SU-DHL-6 (cell line): ENCODE data around the gene NDUFA12.

Experiments
- H2AFZ ChIP-seq: fragments of 200-600 bp; sonication (generic); 2 replicates; pipeline ENCODE4 v1.6.1; 2014; ENCODE audit warnings: low read depth, mild to moderate bottlenecking, moderate library complexity, mixed read lengths, antibody characterized with exemption, low read length; ENCODE audit not compliant: severe bottlenecking
- H3F3A ChIP-seq: fragments of 200-600 bp; shearing (Covaris generic); 2 replicates; pipeline ENCODE4 v1.6.0; 2016; ENCODE audit warnings: antibody characterized with exemption, mild to moderate bottlenecking; ENCODE audit not compliant: insufficient read depth
- H3K27ac ChIP-seq: fragments of 200-600 bp; sonication (generic); 2 replicates; pipeline ENCODE4 v1.5.1; 2016; ENCODE audit warnings: low read depth, mild to moderate bottlenecking, low read length, moderate library complexity, mixed read lengths
- H3K27me3 ChIP-seq: fragments of 200-600 bp; sonication (generic), shearing (Covaris generic); 2 replicates; pipeline ENCODE4 v1.6.0; 2014; ENCODE audit warnings: mild to moderate bottlenecking, low read length
- H3K36me3 ChIP-seq: fragments of 200-600 bp; sonication (generic); 2 replicates; pipeline ENCODE4 v1.6.1; 2014; ENCODE audit warnings: mild to moderate bottlenecking, low read length, mixed read lengths
- H3K4me2 ChIP-seq: fragments of 300-600, 200-600 bp; shearing (Covaris generic), sonication (generic); 2 replicates; pipeline ENCODE4 v1.6.0; 2014; ENCODE audit warnings: low read length, low read depth, mild to moderate bottlenecking; ENCODE audit not compliant: poor library complexity, severe bottlenecking
- H3K4me3 ChIP-seq: fragments of 200-600 bp; sonication (generic); 2 replicates; pipeline ENCODE4 v1.5.1; 2014; ENCODE audit warnings: antibody characterized with exemption, low read length, mild to moderate bottlenecking, mixed read lengths; ENCODE audit not compliant: insufficient read depth, poor library complexity, severe bottlenecking
- H3K79me2 ChIP-seq: fragments of 200-600 bp; sonication (generic); 2 replicates; pipeline ENCODE4 v1.6.1; 2014; ENCODE audit warnings: mild to moderate bottlenecking, low read length, moderate library complexity; ENCODE audit not compliant: insufficient read depth
- H3K9ac ChIP-seq: fragments of 200-600 bp; sonication (generic); 2 replicates; pipeline ENCODE4 v1.7.0; 2014; ENCODE audit warnings: mild to moderate bottlenecking, low read length
- H3K9me2 ChIP-seq: fragments of 200-600 bp; sonication (generic); replicated peaks from 2 replicates; pipeline ENCODE4 v1.6.1; 2014; ENCODE audit warnings: low read length; ENCODE audit not compliant: insufficient read depth
- H3K9me3 ChIP-seq: fragments of 200-600 bp; sonication (generic); 2 replicates; pipeline ENCODE4 v1.6.1; 2014; ENCODE audit warnings: low read length, mixed read lengths; ENCODE audit not compliant: insufficient read depth
- H4K20me1 ChIP-seq: fragments of 200-600 bp; sonication (generic); 2 replicates; pipeline ENCODE4 v1.6.1; 2014; ENCODE audit warnings: low read depth, mild to moderate bottlenecking, antibody characterized with exemption, low read length, moderate library complexity, mixed read lengths
- EZH2phosphoT487 ChIP-seq: fragments of 200-600 bp; sonication (generic), shearing (Covaris generic); conservative IDR thresholded peaks from 2 replicates; pipeline ENCODE4 v1.6.1; 2018; ENCODE audit warnings: mild to moderate bottlenecking, antibody characterized with exemption, low read length, moderate library complexity, mixed read lengths
- TF ChIP-seq, protein P1 (sequence below): fragments of 200-600 bp; sonication (generic); IDR thresholded peaks from one replicate; pipeline ENCODE4 v1.5.1; 2017; ENCODE audit warnings: antibody characterized with exemption, mild to moderate bottlenecking, low read length, moderate library complexity; ENCODE audit not compliant: insufficient read depth, poor library complexity, severe bottlenecking

The NDUFA12 gene

DNA sequence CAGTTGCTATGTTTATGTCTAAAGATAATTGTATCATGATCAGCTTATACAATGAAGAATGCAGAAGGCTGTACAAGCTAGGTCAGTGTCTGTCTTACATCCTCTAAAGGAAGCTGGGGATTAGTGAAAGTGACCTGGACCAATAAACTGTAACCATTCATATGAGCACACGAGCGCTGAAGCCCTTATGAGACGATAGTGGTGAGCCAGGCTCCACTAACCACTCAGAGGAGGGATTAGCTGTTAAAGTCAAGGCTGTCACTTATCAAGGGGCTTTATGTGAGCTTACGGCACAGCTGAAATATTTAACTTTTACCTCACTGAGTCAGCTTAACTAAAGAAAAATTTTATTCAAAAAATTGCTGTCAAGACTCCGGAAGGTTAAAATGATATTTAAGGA is 30.3 kb downstream of the NDUFA12 start:
- no peak overlapping the region for H3K9ac ChIP-seq
- no peak overlapping the region for H3K4me3 ChIP-seq
- H3K79me2 ChIP-seq: peaks cover 4% of the 10 kb centered on the region; the same call in 1 of the 2 replicates
- no peaks in the 10 kb centered on the region for H4K20me1 ChIP-seq
- TF ChIP-seq EZH2phosphoT487: no peak
- TF ChIP-seq, protein P1, sequence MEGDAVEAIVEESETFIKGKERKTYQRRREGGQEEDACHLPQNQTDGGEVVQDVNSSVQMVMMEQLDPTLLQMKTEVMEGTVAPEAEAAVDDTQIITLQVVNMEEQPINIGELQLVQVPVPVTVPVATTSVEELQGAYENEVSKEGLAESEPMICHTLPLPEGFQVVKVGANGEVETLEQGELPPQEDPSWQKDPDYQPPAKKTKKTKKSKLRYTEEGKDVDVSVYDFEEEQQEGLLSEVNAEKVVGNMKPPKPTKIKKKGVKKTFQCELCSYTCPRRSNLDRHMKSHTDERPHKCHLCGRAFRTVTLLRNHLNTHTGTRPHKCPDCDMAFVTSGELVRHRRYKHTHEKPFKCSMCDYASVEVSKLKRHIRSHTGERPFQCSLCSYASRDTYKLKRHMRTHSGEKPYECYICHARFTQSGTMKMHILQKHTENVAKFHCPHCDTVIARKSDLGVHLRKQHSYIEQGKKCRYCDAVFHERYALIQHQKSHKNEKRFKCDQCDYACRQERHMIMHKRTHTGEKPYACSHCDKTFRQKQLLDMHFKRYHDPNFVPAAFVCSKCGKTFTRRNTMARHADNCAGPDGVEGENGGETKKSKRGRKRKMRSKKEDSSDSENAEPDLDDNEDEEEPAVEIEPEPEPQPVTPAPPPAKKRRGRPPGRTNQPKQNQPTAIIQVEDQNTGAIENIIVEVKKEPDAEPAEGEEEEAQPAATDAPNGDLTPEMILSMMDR: no peak
- H3K4me2 ChIP-seq: no peak overlapping the region
- no peaks in the 10 kb centered on the region for H3K9me2 ChIP-seq
- H3K27me3 ChIP-seq: no peaks in the 10 kb centered on the region
- no peak overlapping the region for H2AFZ ChIP-seq
- no peaks in the 10 kb centered on the region for H3K9me3 ChIP-seq
- H3K36me3 ChIP-seq: peaks cover 4% of the 10 kb centered on the region; the same call in 1 of the 2 replicates
- no peak overlapping the region for H3K27ac ChIP-seq
- no peaks in the 10 kb centered on the region for H3F3A ChIP-seq

- Histone ChIP-seq H3K4me2 (no peak overlapping the region), H3K9me2 (no peaks in the 10 kb centered on the region), H3F3A (no peaks in the 10 kb centered on the region), H3K27me3 (no peaks in the 10 kb centered on the region), H3K9me3 (no peaks in the 10 kb centered on the region), H2AFZ (no peak overlapping the region), H4K20me1 (no peaks in the 10 kb centered on the region), H3K36me3 (peaks cover 4% of the 10 kb centered on the region; the same call in 1 of the 2 replicates), H3K4me3 (no peak overlapping the region), H3K9ac (no peak overlapping the region), H3K27ac (no peak overlapping the region), H3K79me2 (peaks cover 4% of the 10 kb centered on the region; the same call in 1 of the 2 replicates)
- TF ChIP-seq EZH2phosphoT487: no peak
- TF ChIP-seq, protein P1: no peak
These were observed 30.7 kb downstream of the NDUFA12 start for GRCh38 chr12:94972795-94973194.

DNA sequence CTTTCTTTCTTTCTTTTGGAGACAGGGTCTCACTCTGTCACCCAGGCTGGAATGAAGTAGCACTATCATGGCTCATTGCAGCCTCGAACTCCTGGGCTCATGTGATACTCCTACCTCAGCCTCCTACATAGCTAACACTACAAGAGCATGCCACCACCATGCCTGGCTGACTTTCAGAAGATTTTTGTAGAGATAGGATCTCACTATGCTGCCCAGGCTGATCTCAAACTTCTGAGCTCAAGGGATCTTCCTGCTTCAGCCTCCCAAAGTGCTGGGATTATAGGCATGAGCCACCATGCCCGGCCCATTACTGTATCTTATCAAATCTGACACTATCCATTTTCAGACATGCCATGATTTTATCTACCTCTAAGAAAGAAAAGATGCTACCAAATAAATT is 31.6 kb downstream of the NDUFA12 start:
- Histone ChIP-seq H3K36me3 (peaks cover 4% of the 10 kb centered on the region; the same call in 1 of the 2 replicates), H3K9me2 (no peaks in the 10 kb centered on the region), H3K9ac (no peak overlapping the region)

More for the DNA sequence above, 31.6 kb downstream of the NDUFA12 start:
- no peaks in the 10 kb centered on the region for H4K20me1 ChIP-seq
- no peaks in the 10 kb centered on the region for H3F3A ChIP-seq
- no peak overlapping the region for H3K4me3 ChIP-seq
- H3K79me2 ChIP-seq: peaks cover 4% of the 10 kb centered on the region; the same call in 1 of the 2 replicates
- TF ChIP-seq EZH2phosphoT487: no peak
- TF ChIP-seq, protein P1: no peak
- no peak overlapping the region for H3K4me2 ChIP-seq
- no peaks in the 10 kb centered on the region for H3K9me3 ChIP-seq
- no peak overlapping the region for H3K27ac ChIP-seq
- H3K27me3 ChIP-seq: no peaks in the 10 kb centered on the region
- H2AFZ ChIP-seq: no peak overlapping the region
